Chondrocyte (in vitro differentiated cells): ENCODE measurements around the gene PTGES2. TPM values are rescaled to one million over a fixed set of nuclear protein-coding genes. Genes with fewer than 3 reads are reported as not detected.

Experiments
- DNase-seq: peaks from one replicate; pipeline ENCODE4 v3.0.0; 2021; ENCODE audit warnings: mixed read lengths, low spot score
- H3K27ac Mint-ChIP-seq: one replicate; pipeline ENCODE4 v1.8.0; 2021; ENCODE audit warnings: mild to moderate bottlenecking, moderate library complexity, mixed read lengths; ENCODE audit not compliant: unreplicated experiment
- H3K27me3 Mint-ChIP-seq: 2 replicates; pipeline ENCODE4 v1.8.0; 2021; ENCODE audit warnings: low read depth, mixed read lengths
- H3K36me3 Mint-ChIP-seq: 2 replicates; pipeline ENCODE4 v1.8.0; 2021; ENCODE audit warnings: low read depth, mixed read lengths
- H3K4me1 Mint-ChIP-seq: 2 replicates; pipeline ENCODE4 v1.8.0; 2021; ENCODE audit warnings: low read depth, mild to moderate bottlenecking, mixed read lengths
- H3K4me3 Mint-ChIP-seq: one replicate; pipeline ENCODE4 v1.8.0; 2021; ENCODE audit warnings: mild to moderate bottlenecking, moderate library complexity, mixed read lengths; ENCODE audit not compliant: unreplicated experiment
- H3K9me3 Mint-ChIP-seq: 2 replicates; pipeline ENCODE4 v1.8.0; 2021; ENCODE audit warnings: low read depth, mixed read lengths
- long read RNA-seq: library from polyadenylated mRNA; stranded (forward); transcript quantifications from one replicate; pipeline ENCODE4 v2.0.0, GENCODE V29; 2021
- total RNA-seq: library from RNA; stranded (reverse); gene quantifications from 3 replicates; pipeline ENCODE4 v1.2.1, GENCODE V29; 2021
- TF ChIP-seq, protein P1 (sequence below): fragments of 200-600 bp; sonication (generic); IDR thresholded peaks from 2 replicates; pipeline ENCODE4 v1.5.0; 2021; ENCODE audit warnings: antibody characterized with exemption, mild to moderate bottlenecking, moderate library complexity

Gene PTGES2
- 43.5 to 53.6 TPM (median 49.3 TPM) in 3 replicates for total RNA-seq
- long read RNA-seq, transcript PTGES2-202 (7 exons, 2,331 nt): major isoform, 122 of 160 reads
- long read RNA-seq, partial matches to known transcripts: 10 of 160 reads
- long read RNA-seq, other reads (novel, unspliced or antisense): 26 of 160 reads

DNA sequence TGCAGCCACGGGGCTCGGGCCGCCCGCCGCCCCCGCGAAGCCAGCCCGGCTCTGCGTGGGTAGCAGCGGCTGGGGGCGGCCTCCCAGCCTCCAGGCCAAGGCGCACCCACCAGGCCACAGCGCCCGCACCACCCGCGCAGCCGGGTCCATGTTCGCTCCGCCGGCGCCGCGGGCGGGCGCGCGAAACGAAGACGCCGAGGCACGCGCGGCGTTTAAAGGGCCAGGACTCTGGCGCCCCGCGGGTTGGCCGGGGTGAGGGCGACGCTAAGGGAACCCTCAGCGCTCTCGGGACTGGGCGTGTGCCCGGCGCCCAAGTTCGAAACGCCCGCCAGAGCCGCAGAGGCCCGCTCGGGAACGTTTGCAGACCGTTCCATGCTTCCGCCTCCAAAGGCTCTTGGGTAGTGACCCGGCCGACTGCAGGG is at the start of gene PTGES2:
Gene PTGES2 (minus strand): TSS at position 162 of the 422 bp plus-strand sequence. CDS start 12 bp downstream, at position 150.
- peak within 1 kb of the TSS; percentile 97 for H3K4me3 Mint-ChIP-seq
- DNase-seq: peak; percentile 92
- peak within 1 kb of the TSS; percentile 97 for H3K27ac Mint-ChIP-seq
- peaks cover 3% of the 10 kb centered on the region for H3K27me3 Mint-ChIP-seq
- H3K36me3 Mint-ChIP-seq: peaks cover 1% of the 10 kb centered on the region
- TF ChIP-seq, protein P1, sequence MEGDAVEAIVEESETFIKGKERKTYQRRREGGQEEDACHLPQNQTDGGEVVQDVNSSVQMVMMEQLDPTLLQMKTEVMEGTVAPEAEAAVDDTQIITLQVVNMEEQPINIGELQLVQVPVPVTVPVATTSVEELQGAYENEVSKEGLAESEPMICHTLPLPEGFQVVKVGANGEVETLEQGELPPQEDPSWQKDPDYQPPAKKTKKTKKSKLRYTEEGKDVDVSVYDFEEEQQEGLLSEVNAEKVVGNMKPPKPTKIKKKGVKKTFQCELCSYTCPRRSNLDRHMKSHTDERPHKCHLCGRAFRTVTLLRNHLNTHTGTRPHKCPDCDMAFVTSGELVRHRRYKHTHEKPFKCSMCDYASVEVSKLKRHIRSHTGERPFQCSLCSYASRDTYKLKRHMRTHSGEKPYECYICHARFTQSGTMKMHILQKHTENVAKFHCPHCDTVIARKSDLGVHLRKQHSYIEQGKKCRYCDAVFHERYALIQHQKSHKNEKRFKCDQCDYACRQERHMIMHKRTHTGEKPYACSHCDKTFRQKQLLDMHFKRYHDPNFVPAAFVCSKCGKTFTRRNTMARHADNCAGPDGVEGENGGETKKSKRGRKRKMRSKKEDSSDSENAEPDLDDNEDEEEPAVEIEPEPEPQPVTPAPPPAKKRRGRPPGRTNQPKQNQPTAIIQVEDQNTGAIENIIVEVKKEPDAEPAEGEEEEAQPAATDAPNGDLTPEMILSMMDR: no peak
- no peaks in the 10 kb centered on the region for H3K9me3 Mint-ChIP-seq
- peaks cover 36% of the 10 kb centered on the region for H3K4me1 Mint-ChIP-seq

DNA sequence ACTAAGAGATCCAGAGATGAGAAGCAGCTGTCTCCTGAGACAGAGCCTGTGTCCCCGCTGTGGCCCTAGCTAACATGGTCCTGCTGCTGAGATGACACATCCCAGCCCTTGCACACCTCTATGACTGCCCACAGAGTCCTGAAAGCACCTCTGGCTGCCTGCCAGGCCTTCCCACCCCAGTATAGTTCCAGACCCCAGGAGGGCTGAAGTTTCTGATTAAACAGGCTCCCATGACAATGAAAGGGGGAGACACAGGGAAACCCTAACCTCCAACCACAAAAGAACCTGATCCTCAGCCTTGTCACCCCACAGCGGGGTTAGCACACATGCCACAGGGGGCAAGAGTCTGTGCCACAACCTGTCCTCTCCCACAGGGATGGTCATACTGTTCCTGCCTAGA is 48.2 kb upstream of the PTGES2 start:
- H3K9me3 Mint-ChIP-seq: no peaks in the 10 kb centered on the region
- peaks cover 9% of the 10 kb centered on the region for H3K4me1 Mint-ChIP-seq
- DNase-seq: no peak
- peak overlapping the region; percentile 27 for H3K27ac Mint-ChIP-seq
- H3K36me3 Mint-ChIP-seq: peaks cover 32% of the 10 kb centered on the region
- TF ChIP-seq, protein P1: no peak
- H3K27me3 Mint-ChIP-seq: no peaks in the 10 kb centered on the region
- no peak overlapping the region for H3K4me3 Mint-ChIP-seq

GRCh38 chr9:128175102-128175563 is 47.6 kb upstream of the PTGES2 start:
- TF ChIP-seq, protein P1: no peak
- DNase-seq: no peak
- Mint-ChIP-seq H3K4me3 (no peak overlapping the region), H3K36me3 (peaks cover 29% of the 10 kb centered on the region), H3K9me3 (no peaks in the 10 kb centered on the region), H3K27me3 (no peaks in the 10 kb centered on the region), H3K4me1 (peaks cover 9% of the 10 kb centered on the region), H3K27ac (peak overlapping the region; percentile 27)

DNA sequence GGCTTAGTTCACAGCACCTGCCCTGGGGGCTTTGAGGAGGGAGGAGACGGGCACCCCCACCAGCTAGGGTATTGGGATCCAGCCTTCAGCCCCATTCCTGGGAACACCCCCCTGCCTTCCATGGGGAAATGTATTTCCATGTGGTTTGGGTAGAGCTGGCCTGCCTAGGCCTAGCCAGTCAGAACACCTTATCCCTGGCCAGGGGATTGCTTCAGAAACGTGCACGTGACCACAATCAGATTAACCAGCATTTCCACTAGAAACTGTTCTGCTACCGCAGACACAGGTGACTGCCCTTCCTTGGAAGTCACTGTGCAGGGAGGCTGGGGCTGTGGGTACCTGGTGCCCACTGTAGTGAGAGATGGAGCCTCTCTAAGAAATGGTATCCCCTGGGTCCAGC is 46.5 kb upstream of the PTGES2 start:
- Mint-ChIP-seq H3K9me3 (no peaks in the 10 kb centered on the region), H3K27me3 (no peaks in the 10 kb centered on the region), H3K4me3 (no peak overlapping the region), H3K27ac (no peak overlapping the region), H3K4me1 (peaks cover 9% of the 10 kb centered on the region), H3K36me3 (peaks cover 26% of the 10 kb centered on the region)
- DNase-seq: no peak
- TF ChIP-seq, protein P1: no peak

- TF ChIP-seq, protein P1: no peak
- Mint-ChIP-seq H3K4me3 (no peak overlapping the region), H3K9me3 (no peaks in the 10 kb centered on the region), H3K27ac (no peak overlapping the region), H3K4me1 (no peaks in the 10 kb centered on the region), H3K36me3 (peaks cover 25% of the 10 kb centered on the region), H3K27me3 (no peaks in the 10 kb centered on the region)
- DNase-seq: no peak
Observed at GRCh38 chr9:128169925-128170324, 42.4 kb upstream of the PTGES2 start.
